Nephron progenitor cell (in vitro differentiated cells): ENCODE measurements around the gene ANKRD34A.

Source experiments
- DNase-seq: peaks from one replicate; pipeline ENCODE4 v3.0.0; 2021
- H3K27ac Mint-ChIP-seq: 2 replicates; pipeline ENCODE4 v1.8.0; 2021; ENCODE audit warnings: mild to moderate bottlenecking, moderate library complexity, mixed read lengths
- H3K27me3 Mint-ChIP-seq: 2 replicates; pipeline ENCODE4 v1.8.0; 2021; ENCODE audit warnings: mild to moderate bottlenecking, low read depth, mixed read lengths; ENCODE audit not compliant: poor library complexity
- H3K36me3 Mint-ChIP-seq: 2 replicates; pipeline ENCODE4 v1.8.0; 2021; ENCODE audit warnings: low read depth, mixed read lengths
- H3K4me1 Mint-ChIP-seq: 2 replicates; pipeline ENCODE4 v1.8.0; 2021; ENCODE audit warnings: mixed read lengths
- H3K4me3 Mint-ChIP-seq: 2 replicates; pipeline ENCODE4 v1.8.0; 2021; ENCODE audit warnings: mild to moderate bottlenecking, moderate library complexity, mixed read lengths
- H3K9me3 Mint-ChIP-seq: 2 replicates; pipeline ENCODE4 v1.8.0; 2021; ENCODE audit warnings: mild to moderate bottlenecking, moderate library complexity, mixed read lengths
- CTCF ChIP-seq: fragments of 200-600 bp; sonication (generic); IDR thresholded peaks from 2 replicates; pipeline ENCODE4 v1.5.0; 2021; ENCODE audit warnings: antibody characterized with exemption

Gene ANKRD34A

GRCh38 chr1:145986551-145986950 is 22.2 kb upstream of the ANKRD34A start:
- Mint-ChIP-seq H3K27ac (no peak overlapping the region), H3K27me3 (no peaks in the 10 kb centered on the region), H3K4me3 (no peak overlapping the region), H3K36me3 (peaks cover under 1% of the 10 kb centered on the region), H3K4me1 (peaks cover 46% of the 10 kb centered on the region), H3K9me3 (no peaks in the 10 kb centered on the region)
- no peak for TF ChIP-seq CTCF
- no peak for DNase-seq

GRCh38 chr1:145985502-145986439 is 21.4 kb upstream of the ANKRD34A start:
- DNase-seq = no peak
- Mint-ChIP-seq H3K27me3 (no peaks in the 10 kb centered on the region), H3K36me3 (no peaks in the 10 kb centered on the region), H3K4me1 (peaks cover 44% of the 10 kb centered on the region), H3K4me3 (no peak overlapping the region), H3K9me3 (no peaks in the 10 kb centered on the region), H3K27ac (peak overlapping the region; percentile 47)
- no peak for TF ChIP-seq CTCF

- Mint-ChIP-seq H3K9me3 (no peaks in the 10 kb centered on the region), H3K4me3 (no peak overlapping the region), H3K27me3 (no peaks in the 10 kb centered on the region), H3K4me1 (peaks cover 44% of the 10 kb centered on the region), H3K27ac (peak overlapping the region; percentile 47), H3K36me3 (no peaks in the 10 kb centered on the region)
- no peak for TF ChIP-seq CTCF
- no peak for DNase-seq
Measured at GRCh38 chr1:145985129-145985501, 20.7 kb upstream of the ANKRD34A start.

GRCh38 chr1:145983960-145984830 is 19.8 kb upstream of the ANKRD34A start:
- H3K9me3 Mint-ChIP-seq = no peaks in the 10 kb centered on the region
- peak overlapping the region; percentile 27 for H3K27ac Mint-ChIP-seq
- H3K4me3 Mint-ChIP-seq = no peak overlapping the region
- H3K4me1 Mint-ChIP-seq = peaks cover 44% of the 10 kb centered on the region
- no peak for TF ChIP-seq CTCF
- no peaks in the 10 kb centered on the region for H3K36me3 Mint-ChIP-seq
- H3K27me3 Mint-ChIP-seq = no peaks in the 10 kb centered on the region
- DNase-seq = no peak

- no peak overlapping the region for H3K4me3 Mint-ChIP-seq
- no peak overlapping the region for H3K27ac Mint-ChIP-seq
- H3K36me3 Mint-ChIP-seq = no peaks in the 10 kb centered on the region
- H3K9me3 Mint-ChIP-seq = no peaks in the 10 kb centered on the region
- no peak for DNase-seq
- peaks cover 39% of the 10 kb centered on the region for H3K4me1 Mint-ChIP-seq
- no peak for TF ChIP-seq CTCF
- H3K27me3 Mint-ChIP-seq = no peaks in the 10 kb centered on the region
Measured at GRCh38 chr1:145983206-145983675, 18.9 kb upstream of the ANKRD34A start.
